ENCODE data around the gene TUBA4B.

DNA sequence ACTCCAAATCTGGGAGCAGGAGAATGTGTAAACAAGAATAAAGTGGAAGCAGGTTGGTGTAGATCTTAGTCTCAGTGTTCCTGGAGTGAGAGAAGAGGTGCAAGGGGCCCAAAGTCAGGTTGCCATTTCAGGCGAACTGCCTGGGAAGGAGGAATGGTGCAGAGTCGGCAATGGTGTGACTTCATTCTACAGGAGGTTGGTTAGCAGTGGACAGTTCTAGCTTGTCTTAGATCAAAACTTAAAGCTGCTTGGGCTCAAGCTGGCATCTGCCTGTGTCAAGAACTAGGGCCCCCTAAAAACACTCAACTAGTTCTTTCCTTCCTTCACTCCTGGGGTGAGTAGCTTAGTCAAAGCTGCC, 4.2 kb upstream of the TUBA4B start:
- TF ChIP-seq TEAD4 (IDR thresholded peaks at IDR 0.05) (no peak), TAF1 (IDR thresholded peaks at IDR 0.05; ENCODE audit: low read depth) (no peak), RAD21 (IDR thresholded peaks at IDR 0.05; ENCODE audit: low read depth) (no peak), EGR1 (IDR thresholded peaks at IDR 0.05) (no peak), TCF12 (IDR thresholded peaks at IDR 0.05; ENCODE audit: low read depth) (no peak), MAX (IDR thresholded peaks at IDR 0.05) (no peak), YY1 (IDR thresholded peaks at IDR 0.05; ENCODE audit: low read depth) (no peak), NFIC (IDR thresholded peaks at IDR 0.05) (no peak)
- TF ChIP-seq, protein P1, sequence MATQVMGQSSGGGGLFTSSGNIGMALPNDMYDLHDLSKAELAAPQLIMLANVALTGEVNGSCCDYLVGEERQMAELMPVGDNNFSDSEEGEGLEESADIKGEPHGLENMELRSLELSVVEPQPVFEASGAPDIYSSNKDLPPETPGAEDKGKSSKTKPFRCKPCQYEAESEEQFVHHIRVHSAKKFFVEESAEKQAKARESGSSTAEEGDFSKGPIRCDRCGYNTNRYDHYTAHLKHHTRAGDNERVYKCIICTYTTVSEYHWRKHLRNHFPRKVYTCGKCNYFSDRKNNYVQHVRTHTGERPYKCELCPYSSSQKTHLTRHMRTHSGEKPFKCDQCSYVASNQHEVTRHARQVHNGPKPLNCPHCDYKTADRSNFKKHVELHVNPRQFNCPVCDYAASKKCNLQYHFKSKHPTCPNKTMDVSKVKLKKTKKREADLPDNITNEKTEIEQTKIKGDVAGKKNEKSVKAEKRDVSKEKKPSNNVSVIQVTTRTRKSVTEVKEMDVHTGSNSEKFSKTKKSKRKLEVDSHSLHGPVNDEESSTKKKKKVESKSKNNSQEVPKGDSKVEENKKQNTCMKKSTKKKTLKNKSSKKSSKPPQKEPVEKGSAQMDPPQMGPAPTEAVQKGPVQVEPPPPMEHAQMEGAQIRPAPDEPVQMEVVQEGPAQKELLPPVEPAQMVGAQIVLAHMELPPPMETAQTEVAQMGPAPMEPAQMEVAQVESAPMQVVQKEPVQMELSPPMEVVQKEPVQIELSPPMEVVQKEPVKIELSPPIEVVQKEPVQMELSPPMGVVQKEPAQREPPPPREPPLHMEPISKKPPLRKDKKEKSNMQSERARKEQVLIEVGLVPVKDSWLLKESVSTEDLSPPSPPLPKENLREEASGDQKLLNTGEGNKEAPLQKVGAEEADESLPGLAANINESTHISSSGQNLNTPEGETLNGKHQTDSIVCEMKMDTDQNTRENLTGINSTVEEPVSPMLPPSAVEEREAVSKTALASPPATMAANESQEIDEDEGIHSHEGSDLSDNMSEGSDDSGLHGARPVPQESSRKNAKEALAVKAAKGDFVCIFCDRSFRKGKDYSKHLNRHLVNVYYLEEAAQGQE (IDR thresholded peaks at IDR 0.05; ENCODE audit: low read depth): no peak
- TF ChIP-seq, protein P2, sequence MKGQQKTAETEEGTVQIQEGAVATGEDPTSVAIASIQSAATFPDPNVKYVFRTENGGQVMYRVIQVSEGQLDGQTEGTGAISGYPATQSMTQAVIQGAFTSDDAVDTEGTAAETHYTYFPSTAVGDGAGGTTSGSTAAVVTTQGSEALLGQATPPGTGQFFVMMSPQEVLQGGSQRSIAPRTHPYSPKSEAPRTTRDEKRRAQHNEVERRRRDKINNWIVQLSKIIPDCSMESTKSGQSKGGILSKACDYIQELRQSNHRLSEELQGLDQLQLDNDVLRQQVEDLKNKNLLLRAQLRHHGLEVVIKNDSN (IDR thresholded peaks at IDR 0.05): no peak

All from Ishikawa (cell line).